DMS114 treated with DMSO at 0.1 percent for 48 hours (cell line): ENCODE data around the gene PDPR.
"Not testable (repeated sequence)": the region's sequence is repeated elsewhere in the genome, so short reads cannot be mapped to it uniquely, and the experiment has no call there.

Experiments used
- DNase-seq: peaks from one replicate; lab custom pipeline; 2025; ENCODE audit not compliant: unreplicated experiment; lab: John Stamatoyannopoulos, UW

Gene PDPR

DNA sequence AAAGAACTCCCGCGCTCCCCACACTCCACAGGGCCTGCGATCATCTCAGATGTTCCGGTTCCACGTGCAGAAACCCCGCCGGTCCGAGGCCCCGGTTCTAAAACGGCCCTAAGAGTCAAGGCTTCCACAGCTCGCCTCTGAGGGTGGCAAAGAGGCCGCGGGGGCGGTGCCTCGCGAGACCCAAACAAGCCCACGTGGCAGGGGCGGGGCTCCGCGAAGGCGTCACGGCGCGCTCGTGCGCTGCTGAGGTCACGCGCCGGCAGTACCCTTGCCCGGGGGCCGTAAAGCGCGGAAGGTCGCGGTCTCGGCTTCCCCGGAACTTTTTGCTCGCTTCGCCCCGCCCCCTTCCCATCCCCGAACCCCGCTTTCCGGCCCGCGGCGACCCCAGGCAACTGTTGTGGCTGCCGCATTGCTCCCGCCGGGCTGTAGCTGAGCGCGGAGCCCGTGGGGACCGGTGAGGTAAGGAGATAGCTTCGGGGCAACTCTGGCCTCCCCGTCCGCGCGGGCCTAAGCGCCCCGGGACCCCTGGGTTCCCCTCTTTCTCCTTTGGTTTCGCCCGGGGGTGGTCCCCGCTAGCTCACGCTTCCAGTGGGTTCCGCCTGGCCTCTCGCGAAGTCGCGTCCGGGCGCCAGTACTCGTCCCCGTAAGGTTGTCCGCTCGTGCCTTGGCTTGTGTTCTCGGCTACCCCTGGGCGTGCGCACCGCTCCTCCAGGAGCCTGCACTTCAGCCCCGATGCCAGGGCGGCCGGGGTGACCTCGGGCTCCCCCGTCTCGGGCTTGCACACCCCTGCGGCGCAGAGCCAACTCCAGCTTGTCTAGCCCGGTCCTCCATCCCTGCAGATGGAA is at the start of gene PDPR:
PDPR (plus strand) TSS at position 351 of the 845 bp plus-strand sequence. CDS start 6,161 bp downstream, outside the sequence.
- DNase-seq = peak; percentile 77

- DNase-seq = not testable (repeated sequence)
Observed at GRCh38 chr16:70064841-70065370, 49.2 kb upstream of the PDPR start.

GRCh38 chr16:70065376-70065745 is 48.8 kb upstream of the PDPR start:
- DNase-seq = not testable (repeated sequence)

GRCh38 chr16:70065746-70066658 is 48.1 kb upstream of the PDPR start:
- DNase-seq = peak; percentile 39

DNA sequence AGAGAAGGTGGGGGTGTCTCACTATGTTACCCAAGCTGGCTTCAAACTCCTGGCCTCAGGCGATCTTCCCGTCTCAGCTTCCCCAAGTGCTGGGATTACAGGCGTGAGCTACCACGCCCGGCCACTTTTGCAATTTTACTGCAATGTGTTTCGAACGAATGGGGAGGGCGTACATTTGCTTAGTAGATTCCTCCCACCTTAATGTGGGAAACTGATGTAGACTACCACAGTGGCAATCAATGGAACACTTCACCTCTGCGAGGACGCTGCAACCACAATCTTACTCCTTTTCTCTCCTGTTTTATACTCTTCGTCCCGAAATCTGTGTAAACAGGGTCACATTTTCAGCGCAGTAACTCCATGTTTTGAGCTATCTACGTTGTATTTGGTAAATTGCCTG is 47.4 kb upstream of the PDPR start:
- not testable (repeated sequence) for DNase-seq

- DNase-seq = not testable (repeated sequence)
Observed at GRCh38 chr16:70079081-70079480, 35.1 kb upstream of the PDPR start.

- DNase-seq = not testable (repeated sequence)
Observed at GRCh38 chr16:70081219-70081618, 32.9 kb upstream of the PDPR start.

DNA sequence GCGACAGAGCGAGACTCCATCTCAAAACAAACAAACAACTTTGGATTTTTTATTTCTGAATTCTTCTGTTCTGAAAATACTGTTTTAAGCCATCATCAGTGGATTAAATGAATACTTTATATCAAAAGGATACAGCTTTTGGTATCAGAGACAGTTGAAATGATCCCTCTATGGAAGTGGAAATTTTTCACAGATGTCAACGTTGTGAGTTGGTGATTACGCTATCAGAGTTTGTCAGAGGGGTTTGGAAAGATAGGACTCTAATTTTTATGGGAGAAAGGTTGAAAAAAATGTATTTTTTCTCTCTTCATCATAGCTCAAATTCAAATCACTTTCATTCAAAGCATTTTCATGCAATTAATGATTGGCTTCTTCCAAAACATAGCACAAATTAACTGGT is 30.2 kb upstream of the PDPR start:
- not testable (repeated sequence) for DNase-seq

- not testable (repeated sequence) for DNase-seq
Observed at GRCh38 chr16:70088160-70088559, 26.0 kb upstream of the PDPR start.

GRCh38 chr16:70088877-70089276 is 25.3 kb upstream of the PDPR start:
- not testable (repeated sequence) for DNase-seq

DNA sequence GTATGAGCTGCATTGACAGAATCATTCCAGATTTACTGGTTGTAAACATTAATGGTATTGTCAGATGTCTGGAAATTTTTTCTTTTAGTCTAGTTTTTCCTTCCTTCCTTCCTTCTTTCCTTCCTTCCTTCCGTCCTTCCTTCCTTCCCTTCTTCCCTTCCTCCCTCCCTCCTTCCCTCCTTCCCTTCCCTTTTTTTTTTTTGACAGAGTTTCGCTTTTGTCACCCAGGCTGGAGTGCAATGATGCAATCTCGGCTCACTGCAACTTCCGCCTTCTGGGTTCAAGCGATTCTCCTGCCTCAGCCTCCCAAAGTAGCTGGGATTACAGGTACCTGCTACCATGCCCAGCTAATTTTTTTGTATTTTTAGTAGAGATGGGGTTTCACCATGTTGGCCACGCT is 24.8 kb upstream of the PDPR start:
- not testable (repeated sequence) for DNase-seq

GRCh38 chr16:70091104-70091503 is 23.0 kb upstream of the PDPR start:
- not testable (repeated sequence) for DNase-seq

GRCh38 chr16:70094096-70094495 is 20.0 kb upstream of the PDPR start:
- DNase-seq = not testable (repeated sequence)

DNA sequence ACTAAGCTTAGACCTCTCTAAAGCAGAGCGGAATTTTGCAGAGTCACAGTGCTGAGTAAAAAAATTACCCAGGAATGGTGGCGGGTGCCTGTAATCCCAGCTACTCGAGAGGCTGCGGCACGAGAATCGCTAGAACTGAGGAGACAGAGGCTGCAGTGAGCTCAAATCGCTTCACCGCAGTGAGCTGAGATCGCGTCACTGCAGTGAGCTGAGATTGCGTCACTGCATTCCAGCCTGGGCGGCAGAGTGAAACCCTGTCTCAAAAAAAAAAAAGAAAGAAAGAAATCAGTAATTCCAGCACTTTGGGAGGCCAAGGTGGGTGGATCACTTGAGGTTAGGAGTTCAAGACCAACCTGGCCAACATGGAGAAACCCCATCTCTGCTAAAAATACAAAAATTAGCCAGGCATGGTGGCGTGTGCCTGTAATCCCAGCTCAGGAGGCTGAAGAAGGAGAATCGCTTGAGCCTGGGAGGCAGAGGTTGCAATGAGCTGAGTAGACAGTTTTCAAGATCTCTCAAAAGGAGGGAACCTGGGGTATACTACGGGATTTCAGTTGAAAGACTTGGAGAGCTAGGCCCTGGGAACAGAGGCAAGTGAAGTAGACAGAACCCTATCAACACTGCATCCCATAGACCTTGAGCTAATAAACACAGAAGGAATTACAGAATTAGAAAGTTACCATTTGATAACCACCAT is 4.4 kb upstream of the PDPR start:
- not testable (repeated sequence) for DNase-seq

GRCh38 chr16:70112162-70112561 is 2.0 kb upstream of the PDPR start:
- DNase-seq = not testable (repeated sequence)

GRCh38 chr16:70113599-70113981 is 542 bp upstream of the PDPR start:
- not testable (repeated sequence) for DNase-seq

DNA sequence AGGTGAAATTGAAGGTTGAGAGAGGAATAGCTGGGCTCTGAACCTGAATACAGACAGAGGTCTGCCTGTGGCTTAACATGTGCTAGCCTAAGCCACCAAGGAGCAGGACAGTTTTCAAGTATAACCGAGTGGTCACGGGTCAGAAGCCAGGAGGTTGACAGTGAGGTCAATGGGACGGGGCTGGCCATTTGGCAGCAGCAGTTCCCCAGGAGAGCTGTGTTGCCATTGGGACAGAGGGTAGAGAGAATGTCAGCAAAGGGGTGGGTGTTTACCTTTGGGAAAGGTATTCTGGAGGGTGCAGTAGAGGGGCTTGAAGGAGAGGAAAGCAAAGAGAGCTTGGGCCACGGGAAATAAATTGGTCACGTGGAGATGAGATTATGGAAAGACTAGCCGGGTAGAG is 4.2 kb downstream of the PDPR start:
- DNase-seq = not testable (repeated sequence)

- not testable (repeated sequence) for DNase-seq
Observed at GRCh38 chr16:70118776-70119175, 4.6 kb downstream of the PDPR start.

DNA sequence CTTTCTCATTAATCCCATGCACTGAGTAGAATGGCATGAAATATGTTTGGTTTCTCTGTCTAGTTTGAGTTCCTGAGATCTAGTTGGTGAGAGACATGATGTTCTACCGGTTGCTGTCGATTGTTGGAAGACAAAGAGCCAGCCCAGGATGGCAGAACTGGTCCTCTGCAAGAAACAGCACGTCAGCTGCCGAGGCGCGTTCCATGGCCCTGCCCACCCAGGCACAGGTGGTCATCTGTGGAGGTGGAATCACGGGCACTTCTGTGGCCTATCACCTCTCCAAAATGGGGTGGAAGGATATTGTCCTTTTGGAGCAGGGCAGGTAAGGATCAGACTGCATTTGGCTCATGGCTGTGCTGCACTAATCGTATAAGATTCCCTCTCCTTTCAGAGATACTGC is 6.3 kb downstream of the PDPR start:
- DNase-seq = not testable (repeated sequence)

DNA sequence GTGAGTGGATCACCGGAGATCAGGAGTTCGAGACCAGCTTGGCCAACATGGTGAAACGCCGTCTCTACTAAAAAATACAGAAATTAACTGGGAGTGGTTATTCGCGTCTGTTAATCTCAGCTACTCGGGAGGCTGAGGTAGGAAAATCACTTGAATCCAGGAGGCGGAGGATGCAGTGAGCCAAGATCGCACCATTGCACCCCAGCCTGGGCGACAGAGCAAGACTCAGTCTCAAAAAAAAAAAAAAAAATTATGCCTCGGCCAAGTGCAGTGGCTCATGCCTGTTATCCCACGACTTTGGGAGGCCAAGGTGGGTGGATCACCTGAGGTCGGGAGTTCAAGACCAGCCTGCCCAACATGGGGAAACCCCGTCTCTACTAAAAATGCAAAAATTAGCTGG is 9.7 kb downstream of the PDPR start:
- not testable (repeated sequence) for DNase-seq

DNA sequence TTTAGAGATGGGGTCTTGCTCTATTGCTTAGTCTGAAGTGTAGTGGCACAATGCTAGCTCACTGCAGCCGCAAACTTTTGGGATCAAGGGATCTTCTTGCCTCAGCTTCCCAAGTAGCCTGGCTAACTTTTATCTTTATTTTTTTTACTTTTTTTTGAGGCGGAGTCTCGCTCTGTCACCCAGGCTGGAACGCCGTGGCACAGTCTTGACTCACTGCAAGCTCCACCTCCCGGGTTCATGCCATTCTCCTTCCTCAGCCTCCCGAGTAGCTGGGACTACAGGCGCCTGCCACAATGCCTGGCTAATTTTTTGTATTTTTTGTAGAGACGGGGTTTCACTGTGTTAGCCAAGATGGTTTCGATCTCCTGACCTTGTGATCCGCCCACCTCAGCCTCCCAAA is 12.1 kb downstream of the PDPR start:
- DNase-seq = not testable (repeated sequence)
